Activated naive CD4-positive, alpha-beta T cell treated with anti-CD3 and anti-CD28 coated beads, Interleukin-2, amount 50 U/mL, for 16 hours (primary cell): Measurements from ENCODE around the gene CHN2.
"Not testable (repeated sequence)": the region's sequence is repeated elsewhere in the genome, so short reads cannot be mapped to it uniquely, and the experiment has no call there.

Experiments
- DNase-seq: peaks from one replicate; pipeline ENCODE4 v3.0.0-alpha.2; 2020

CHN2 gene

DNA sequence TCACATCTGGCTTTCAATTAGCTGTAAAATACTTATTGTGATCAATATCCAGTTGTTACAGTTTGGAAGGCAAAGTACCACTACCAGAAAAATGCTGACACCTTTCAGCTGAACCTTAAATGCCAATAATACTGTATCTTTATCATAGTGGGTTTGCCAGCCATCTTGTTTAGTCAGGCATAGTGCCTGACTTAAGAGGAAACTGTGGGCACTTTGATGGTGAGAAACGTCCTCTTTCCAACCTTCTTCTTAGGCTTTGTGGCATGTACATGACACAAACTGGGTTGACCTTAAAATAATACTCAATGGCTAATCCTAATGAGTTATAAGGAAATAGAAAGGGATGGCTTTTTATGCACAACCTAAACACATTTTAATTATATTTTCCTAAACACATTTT lies 316.8 kb downstream of the CHN2 start:
- DNase-seq: no peak

DNA sequence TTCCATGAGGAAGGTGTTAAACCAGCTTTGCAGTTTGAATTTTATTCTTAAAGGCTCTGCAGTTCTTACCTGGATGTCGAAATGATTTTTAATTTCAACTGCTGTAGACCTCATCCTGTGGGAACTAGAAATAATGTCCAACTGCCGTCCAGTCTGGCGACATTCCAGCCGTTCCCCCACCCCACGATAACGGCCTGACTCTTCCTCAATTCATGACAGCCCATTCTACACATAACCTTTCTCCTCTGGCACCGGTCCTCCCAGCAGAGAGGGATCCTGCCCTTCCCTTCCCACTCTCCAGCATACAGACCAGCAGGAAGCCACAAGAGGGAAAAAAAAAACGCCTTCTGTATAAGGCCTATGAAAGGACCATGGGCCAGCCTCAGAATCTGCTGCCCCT lies 317.3 kb downstream of the CHN2 start:
- no peak for DNase-seq

DNA sequence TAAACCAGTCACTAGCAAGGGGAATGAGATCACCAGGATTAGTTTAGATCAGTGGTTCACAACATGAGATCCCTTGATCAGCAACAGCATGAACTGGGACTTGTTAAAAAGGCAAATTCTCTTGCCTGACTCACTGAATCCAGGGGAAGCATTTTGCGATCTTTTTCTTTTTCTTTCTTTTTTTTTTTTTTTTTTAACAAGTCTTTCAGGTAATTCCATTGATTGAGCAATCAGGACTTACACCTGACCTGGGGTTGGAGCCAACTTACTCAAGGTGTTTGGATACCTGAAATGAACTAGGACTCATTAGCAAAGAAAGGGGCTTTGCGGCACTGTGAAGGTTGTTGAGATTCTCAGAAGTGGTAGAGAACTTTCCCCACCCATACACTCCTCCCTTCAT lies 321.9 kb downstream of the CHN2 start:
- no peak for DNase-seq

DNA sequence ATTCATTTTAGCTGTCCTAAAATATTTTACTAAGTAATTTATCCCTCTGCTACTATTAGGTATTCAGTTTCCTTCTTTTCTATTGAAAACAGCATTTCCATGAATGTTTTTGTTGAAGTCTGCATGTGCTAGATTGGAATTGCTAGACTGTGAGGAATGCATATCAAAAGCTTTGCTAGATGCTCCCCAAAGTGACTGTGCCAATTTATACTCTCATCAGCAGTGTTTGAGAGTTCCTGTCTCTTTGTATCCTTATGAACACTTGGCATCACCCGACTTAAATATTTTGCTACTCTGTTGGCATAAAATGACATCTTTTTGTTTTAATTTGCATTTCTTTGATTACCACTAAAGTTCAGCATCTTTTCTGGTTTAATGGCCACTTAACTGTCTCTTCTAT lies 324.0 kb downstream of the CHN2 start:
- DNase-seq: no peak

DNA sequence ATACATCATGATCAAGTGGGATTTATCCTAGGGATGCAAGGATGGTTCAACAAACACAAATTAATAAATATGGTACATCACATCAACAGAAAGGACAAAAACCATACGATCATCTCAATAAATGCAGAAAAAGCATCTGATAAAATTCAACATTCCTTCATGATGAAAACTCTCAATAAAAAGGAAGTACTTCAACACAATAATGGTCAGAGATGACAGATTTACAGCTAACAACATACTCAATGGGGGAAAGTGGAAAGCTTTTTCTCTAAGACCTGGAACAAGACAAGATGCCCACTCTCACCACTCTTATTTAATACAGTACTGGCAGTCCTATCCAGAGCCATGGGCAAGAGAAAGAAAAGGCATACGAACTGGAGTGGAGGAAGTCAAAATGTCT lies 329.2 kb downstream of the CHN2 start:
- no peak for DNase-seq

DNA sequence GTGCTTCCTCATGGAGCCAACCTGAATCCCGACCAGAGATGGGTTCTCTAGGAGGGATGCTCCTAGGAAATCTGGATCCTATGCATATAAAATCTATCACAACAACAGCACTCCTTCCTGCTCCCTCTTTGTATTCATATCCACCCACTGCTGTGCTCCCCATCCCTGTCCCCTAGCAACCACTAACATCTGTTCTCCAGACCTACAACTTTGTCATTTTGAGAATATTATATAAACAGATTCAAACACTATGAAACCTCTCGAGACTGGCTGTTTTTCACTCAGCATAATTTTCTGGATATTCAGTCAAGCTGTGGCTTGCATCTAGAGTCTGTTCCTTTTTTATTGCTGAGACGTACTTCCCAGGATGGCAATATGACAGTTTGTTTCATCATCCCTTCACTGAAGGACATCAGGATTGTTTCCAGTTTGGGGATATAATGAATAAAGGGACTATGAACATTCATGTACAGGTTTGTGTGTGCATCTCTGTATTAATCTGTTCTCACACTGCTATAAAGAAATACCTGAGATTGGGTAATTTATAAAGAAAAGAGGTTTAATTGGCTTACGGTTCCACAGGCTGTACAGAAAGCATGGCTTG lies 333.0 kb downstream of the CHN2 start:
- DNase-seq: no peak

DNA sequence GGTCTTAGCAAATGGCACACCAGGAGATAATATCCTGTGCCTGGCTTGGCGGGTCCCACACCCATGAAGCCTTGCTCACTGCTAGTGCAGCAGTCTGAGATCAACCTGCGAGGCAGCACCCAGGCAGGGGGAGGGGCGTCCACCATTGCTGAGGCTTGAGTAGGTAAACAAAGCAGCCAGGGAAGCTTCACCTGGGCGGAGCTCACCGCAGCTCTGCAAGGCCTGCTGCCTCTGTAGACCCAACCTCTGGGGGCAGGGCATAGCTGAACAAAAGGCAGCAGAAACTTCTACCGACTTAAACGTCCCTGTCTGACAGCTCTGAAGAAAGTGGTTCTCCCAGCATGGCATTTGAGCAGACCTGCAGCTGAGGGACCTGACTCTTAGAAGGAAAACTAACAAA lies 334.0 kb downstream of the CHN2 start:
- DNase-seq: not testable (repeated sequence)
